Activated naive CD8-positive, alpha-beta T cell (primary cell): ENCODE data around the gene GNG10.
"Not testable (repeated sequence)": the region's sequence is repeated elsewhere in the genome, so short reads cannot be mapped to it uniquely, and the experiment has no call there.

ENCODE experiments used
- H3K27ac Mint-ChIP-seq: one replicate; pipeline ENCODE4 v1.8.0; 2021; ENCODE audit warnings: mixed read lengths
- H3K27me3 Mint-ChIP-seq: one replicate; pipeline ENCODE4 v1.8.0; 2021; ENCODE audit warnings: mixed read lengths
- H3K36me3 Mint-ChIP-seq: one replicate; pipeline ENCODE4 v1.8.0; 2021; ENCODE audit warnings: mixed read lengths
- H3K4me1 Mint-ChIP-seq: one replicate; pipeline ENCODE4 v1.8.0; 2021; ENCODE audit warnings: low read depth, mixed read lengths
- H3K4me3 Mint-ChIP-seq: one replicate; pipeline ENCODE4 v1.8.0; 2021; ENCODE audit warnings: mild to moderate bottlenecking, mixed read lengths
- H3K9me3 Mint-ChIP-seq: one replicate; pipeline ENCODE4 v1.8.0; 2021; ENCODE audit warnings: low read depth, mixed read lengths

Gene GNG10

DNA sequence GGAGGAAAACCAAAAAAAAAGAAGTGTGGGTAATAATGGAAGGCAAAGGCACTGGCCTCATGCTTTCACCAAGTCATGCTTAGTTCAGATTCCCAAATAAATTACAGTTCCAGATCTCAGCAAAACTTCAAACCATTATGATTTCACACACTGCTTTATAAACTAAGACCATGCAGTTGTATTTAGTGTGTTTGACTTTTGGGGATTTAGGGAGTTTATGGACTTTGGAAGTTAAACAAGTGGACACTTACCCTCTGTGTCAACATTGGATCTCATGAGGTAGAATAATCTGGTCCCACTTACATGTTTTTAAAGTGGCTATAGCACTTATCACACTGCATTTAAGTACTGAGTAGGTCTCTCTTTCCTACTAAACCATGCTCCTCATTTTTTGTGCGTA lies 26.5 kb upstream of the GNG10 start:
- H3K36me3 Mint-ChIP-seq: peaks cover 3% of the 10 kb centered on the region
- H3K4me1 Mint-ChIP-seq: peaks cover 47% of the 10 kb centered on the region
- no peak overlapping the region for H3K27ac Mint-ChIP-seq
- no peak overlapping the region for H3K4me3 Mint-ChIP-seq
- H3K27me3 Mint-ChIP-seq: no peaks in the 10 kb centered on the region
- H3K9me3 Mint-ChIP-seq: no peaks in the 10 kb centered on the region

DNA sequence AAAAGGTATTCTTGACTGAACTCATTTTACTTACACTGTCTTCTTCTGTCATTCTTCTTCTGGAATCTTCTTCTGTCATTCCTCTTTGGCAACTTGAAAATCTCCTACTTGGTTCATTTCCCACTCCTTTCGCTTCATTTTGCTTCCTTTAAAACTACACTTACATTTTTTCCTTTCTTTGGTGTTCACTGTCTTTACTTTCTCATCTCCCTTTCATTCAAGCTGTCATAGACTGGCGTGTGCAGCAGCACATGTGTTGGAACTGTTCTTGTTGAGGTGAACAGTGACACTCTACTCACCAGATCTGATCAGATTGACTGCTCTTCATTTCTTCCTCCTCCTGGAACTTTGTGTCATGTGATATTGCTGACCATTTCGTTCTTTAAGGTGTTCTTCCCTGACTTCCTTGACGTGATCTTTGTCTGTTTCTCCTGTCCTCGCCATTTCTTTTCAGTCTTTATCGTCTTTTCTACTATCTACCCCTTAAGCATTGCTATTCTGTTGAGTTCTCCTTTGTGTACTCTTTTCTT lies 23.9 kb upstream of the GNG10 start:
- Mint-ChIP-seq H3K36me3 (peaks cover 3% of the 10 kb centered on the region), H3K9me3 (no peaks in the 10 kb centered on the region), H3K4me1 (peaks cover 34% of the 10 kb centered on the region)

DNA sequence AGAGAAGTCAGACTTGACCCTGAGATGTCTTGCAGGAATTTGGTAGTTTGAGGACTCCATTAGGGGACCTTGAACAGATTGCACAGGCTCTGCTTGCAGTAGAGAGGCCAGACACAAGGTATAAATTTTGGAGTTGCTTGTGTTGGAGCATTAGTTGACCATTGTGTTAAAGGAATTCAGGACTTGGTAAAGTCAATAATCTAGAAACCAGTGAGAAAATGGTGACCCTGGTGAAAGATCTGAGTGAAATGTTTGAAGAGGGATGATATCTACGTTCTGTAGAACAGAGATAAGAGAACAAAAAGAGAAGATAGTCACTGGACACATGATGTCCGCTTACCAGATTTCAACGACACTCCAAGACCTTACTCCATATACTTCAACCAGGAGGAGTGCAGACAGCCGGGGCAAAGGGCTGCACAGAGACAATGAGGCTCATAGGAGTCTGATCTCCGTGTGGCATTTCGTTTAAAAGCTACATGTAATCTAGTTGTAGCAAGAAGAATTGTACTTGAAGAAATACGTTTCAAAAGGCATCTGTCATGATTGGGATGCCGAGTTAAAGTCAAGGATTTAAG lies 17.1 kb upstream of the GNG10 start:
- no peak overlapping the region for H3K27ac Mint-ChIP-seq

More for the DNA sequence above, 23.9 kb upstream of the GNG10 start:
- H3K4me3 Mint-ChIP-seq: no peak overlapping the region
- no peak overlapping the region for H3K27ac Mint-ChIP-seq
- no peaks in the 10 kb centered on the region for H3K27me3 Mint-ChIP-seq

DNA sequence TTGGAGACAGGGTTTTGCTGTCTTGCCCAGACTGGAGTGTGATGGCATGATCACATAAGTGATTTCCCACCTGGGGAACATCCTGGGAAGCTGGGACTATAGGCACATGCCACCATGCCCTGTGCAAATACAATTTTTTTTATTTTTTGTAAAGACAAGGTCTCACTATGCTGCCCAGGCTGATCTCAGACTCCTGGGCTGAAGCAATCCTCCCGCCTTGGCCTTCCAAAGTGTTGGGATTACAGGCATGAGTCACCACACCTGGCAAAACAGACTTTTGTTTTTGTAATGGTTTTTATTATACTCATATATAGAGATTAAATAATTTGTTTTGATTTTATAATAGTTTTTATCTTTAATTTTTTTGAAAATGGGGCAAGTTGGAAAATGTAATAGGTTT lies 15.6 kb upstream of the GNG10 start:
- no peaks in the 10 kb centered on the region for H3K4me1 Mint-ChIP-seq
- H3K9me3 Mint-ChIP-seq: no peaks in the 10 kb centered on the region
- no peaks in the 10 kb centered on the region for H3K27me3 Mint-ChIP-seq
- peaks cover 13% of the 10 kb centered on the region for H3K36me3 Mint-ChIP-seq
- no peak overlapping the region for H3K27ac Mint-ChIP-seq
- H3K4me3 Mint-ChIP-seq: no peak overlapping the region

More for the DNA sequence above, 17.1 kb upstream of the GNG10 start:
- Mint-ChIP-seq H3K9me3 (no peaks in the 10 kb centered on the region), H3K27me3 (no peaks in the 10 kb centered on the region), H3K4me3 (no peak overlapping the region), H3K4me1 (no peaks in the 10 kb centered on the region), H3K36me3 (peaks cover 7% of the 10 kb centered on the region)

DNA sequence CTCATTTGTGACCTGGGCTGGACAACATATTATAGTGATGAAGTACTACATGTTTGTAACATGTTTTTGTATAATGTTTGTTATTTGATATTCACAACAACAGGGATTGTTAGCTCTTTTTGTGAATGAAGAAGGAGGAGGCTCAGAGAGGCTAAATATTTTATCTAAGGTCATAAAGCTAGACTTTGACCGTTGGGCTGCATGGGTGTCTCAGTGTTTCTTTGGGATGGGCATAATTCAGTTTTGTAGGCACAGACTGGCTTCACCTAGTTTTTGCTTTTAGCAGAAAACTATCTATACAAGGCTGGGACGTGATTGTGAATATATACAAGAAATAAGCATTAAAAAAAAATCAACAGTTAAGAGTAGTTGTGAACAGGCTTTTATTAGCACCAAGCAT lies 15.0 kb upstream of the GNG10 start:
- Mint-ChIP-seq H3K4me3 (no peak overlapping the region), H3K9me3 (no peaks in the 10 kb centered on the region), H3K27me3 (no peaks in the 10 kb centered on the region), H3K27ac (no peak overlapping the region), H3K36me3 (peaks cover 13% of the 10 kb centered on the region), H3K4me1 (no peaks in the 10 kb centered on the region)

DNA sequence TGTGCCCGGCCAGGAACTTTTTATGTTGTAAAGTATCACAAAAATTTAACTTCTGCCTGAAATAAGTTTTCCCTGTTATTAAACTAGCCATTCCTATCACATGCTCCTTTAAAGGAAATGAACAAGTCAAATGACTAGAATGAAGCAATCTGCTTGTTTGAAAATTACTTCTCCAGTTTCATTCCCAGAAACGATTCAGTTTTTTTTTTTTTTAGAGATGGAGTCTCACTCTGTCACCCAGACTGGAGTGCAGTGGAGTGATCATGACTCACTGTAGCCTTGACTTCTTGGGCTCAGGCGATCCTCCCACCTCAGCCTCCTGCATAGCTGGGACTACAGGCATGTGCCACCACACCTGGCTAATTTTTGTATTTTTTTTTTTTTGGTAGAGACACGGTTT lies 13.3 kb upstream of the GNG10 start:
- Mint-ChIP-seq H3K27me3 (no peaks in the 10 kb centered on the region), H3K36me3 (peaks cover 14% of the 10 kb centered on the region), H3K9me3 (no peaks in the 10 kb centered on the region), H3K4me3 (no peak overlapping the region), H3K27ac (no peak overlapping the region), H3K4me1 (no peaks in the 10 kb centered on the region)

DNA sequence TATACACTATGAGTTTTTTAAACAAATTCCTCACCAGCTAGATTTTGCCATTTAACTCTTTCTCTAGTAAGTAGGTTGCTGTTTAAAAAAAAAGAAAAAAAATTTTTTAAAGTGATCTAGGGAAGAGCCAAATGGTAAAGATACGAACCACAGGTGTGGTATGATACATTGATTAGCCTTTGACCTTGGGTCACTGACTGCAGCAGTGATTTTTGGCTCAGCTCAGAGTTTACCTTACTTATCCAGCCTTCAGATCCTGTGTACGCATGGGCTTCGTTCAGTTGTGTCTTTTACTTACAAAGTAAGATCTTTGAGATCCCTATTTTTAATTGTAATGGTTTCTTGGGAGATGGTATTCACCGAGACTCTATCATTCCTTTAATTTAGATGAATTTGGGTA lies 12.4 kb upstream of the GNG10 start:
- Mint-ChIP-seq H3K27me3 (no peaks in the 10 kb centered on the region), H3K27ac (no peak overlapping the region), H3K36me3 (peaks cover 14% of the 10 kb centered on the region), H3K4me1 (no peaks in the 10 kb centered on the region), H3K4me3 (no peak overlapping the region), H3K9me3 (no peaks in the 10 kb centered on the region)

DNA sequence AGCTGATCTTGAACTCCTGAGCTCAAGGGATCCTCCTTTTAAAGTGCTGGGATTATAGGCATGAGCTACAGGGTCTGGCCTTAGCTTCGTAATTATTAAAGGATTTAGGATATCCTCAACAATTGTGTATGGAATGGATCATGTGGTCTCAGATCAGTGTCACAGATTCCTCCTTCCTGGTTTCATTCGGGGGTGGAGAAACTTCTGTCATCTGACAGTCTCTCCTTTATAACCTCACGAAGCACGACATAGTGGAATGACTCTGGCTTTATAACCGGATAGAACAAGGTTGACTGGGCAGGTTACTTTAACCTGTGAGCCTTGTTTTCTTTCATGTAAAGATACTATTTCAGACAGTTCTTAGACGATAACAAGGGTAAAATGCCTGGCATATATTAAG lies 4.4 kb upstream of the GNG10 start:
- Mint-ChIP-seq H3K4me1 (peaks cover 7% of the 10 kb centered on the region), H3K9me3 (no peaks in the 10 kb centered on the region), H3K27ac (no peak overlapping the region), H3K36me3 (peaks cover 7% of the 10 kb centered on the region), H3K27me3 (no peaks in the 10 kb centered on the region), H3K4me3 (no peak overlapping the region)

DNA sequence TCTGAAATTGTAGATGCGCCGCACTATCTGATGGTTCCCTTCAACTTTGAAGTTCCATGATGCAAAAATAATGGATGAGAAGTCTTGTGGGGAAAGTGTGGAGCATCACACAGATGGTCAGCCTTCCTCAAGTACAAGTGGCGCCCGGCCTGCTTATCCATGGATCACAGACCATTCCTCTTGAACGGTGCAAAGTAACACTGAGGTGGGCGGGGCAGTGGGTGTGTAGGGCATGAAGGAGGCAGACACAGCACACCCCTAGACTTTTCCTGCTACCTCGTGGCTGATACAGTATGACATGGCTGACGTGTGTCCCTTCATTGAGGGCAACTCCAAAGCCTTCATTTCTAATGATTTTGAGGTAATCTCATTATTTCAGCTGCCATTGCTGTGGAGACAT lies 2.5 kb upstream of the GNG10 start:
- H3K27me3 Mint-ChIP-seq: no peaks in the 10 kb centered on the region
- no peak overlapping the region for H3K27ac Mint-ChIP-seq
- H3K9me3 Mint-ChIP-seq: no peaks in the 10 kb centered on the region
- peaks cover 4% of the 10 kb centered on the region for H3K36me3 Mint-ChIP-seq
- no peak overlapping the region for H3K4me3 Mint-ChIP-seq
- H3K4me1 Mint-ChIP-seq: peaks cover 22% of the 10 kb centered on the region

DNA sequence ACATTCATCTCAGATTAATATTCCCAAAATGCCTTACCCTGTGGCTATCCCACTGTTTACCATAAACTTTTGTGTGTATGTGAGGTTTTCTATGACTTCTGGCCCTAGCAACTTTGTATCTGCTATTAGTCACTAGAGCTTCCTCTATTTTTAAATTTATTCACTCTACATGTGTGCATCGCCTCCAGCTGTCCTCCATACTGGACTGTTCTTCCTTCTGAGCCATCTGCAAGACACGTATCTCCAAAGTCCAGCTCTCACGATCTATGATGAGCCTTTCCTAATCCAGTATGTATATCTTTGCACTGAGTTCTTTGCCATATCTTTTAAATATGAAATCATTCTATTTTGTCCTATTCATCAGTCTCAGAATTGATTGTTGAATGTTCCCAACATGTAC lies 1.7 kb upstream of the GNG10 start:
- H3K9me3 Mint-ChIP-seq: no peaks in the 10 kb centered on the region
- H3K27ac Mint-ChIP-seq: no peak overlapping the region
- peaks cover 24% of the 10 kb centered on the region for H3K4me1 Mint-ChIP-seq
- no peak overlapping the region for H3K4me3 Mint-ChIP-seq
- H3K27me3 Mint-ChIP-seq: no peaks in the 10 kb centered on the region
- peaks cover 4% of the 10 kb centered on the region for H3K36me3 Mint-ChIP-seq

DNA sequence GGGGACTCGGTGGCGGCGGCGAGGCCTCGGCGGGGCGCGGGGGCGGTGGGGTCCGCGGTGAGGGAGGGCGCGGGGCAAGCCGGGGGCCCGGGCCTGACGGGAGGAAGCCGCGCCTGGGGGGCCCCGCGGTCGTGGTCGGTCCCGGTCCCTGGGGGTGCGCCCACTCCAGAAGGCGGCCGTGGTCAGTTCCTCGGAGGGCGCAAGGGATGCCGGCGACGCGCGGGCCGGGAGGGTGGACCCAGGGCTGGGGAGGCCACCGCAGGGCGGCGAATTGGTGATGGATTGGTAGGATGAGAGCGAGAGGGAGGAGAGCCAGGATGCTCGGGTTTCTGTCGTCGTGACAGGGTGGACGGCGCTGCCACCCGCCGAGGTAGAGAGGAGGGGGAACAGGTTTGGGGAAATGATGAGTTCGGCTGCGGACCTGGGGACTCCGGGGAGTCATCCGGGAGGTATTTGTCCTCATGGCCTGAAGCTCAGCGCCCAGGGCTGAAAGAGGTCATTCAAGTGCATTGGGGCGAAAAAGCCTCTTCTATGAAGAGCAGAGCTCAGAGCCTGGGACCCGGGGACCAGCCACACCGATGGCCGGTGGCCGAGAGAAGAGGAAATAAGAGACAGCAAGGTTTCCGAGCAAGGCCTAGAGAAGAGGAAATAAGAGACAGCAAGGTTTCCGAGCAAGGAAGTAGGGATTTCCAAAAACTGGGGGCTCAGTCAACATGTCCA lies 557 bp downstream of the GNG10 start:
- H3K27ac Mint-ChIP-seq: peak overlapping the region; percentile 90
- H3K27me3 Mint-ChIP-seq: no peaks in the 10 kb centered on the region
- H3K4me1 Mint-ChIP-seq: peaks cover 31% of the 10 kb centered on the region
- peak overlapping the region; percentile 95 for H3K4me3 Mint-ChIP-seq
- H3K9me3 Mint-ChIP-seq: no peaks in the 10 kb centered on the region
- H3K36me3 Mint-ChIP-seq: peaks cover 2% of the 10 kb centered on the region

DNA sequence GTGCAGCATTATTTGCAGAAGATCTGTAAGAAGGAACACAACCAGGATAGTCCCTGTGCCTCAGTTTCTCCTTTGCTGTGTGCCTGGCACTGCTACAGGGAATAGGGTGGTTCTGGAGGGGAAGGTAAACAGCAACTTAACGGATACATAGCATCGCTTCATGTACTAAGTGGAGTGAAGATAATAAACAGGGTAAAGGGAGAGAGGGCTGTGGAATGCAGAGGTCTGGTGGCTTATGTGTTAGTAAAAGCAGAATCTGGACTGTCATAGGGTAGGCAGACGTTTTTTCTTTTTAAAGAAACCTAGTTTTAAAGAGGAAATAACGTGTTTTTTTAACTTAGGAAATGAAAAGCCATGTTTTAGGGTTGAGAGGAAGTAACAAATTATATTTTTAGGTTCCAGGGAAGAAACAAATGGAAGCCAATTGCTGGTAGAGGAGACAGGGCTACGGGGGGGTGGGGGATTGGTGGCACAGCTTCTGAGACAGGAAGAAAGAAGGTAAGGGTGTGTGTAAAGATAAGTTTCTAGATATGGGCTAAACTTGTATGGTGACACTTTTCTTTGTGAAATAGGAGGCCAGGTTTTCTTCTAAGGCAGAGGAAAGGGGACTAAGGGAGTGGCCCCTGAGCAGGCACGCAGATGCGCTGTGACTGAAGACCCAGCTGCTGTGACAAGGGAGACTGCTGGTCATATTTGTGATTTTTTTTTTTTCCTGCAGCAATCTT lies 1.3 kb downstream of the GNG10 start:
- peak overlapping the region; percentile 95 for H3K4me3 Mint-ChIP-seq
- H3K4me1 Mint-ChIP-seq: peaks cover 33% of the 10 kb centered on the region
- H3K36me3 Mint-ChIP-seq: peaks cover 4% of the 10 kb centered on the region
- H3K9me3 Mint-ChIP-seq: no peaks in the 10 kb centered on the region
- no peaks in the 10 kb centered on the region for H3K27me3 Mint-ChIP-seq
- H3K27ac Mint-ChIP-seq: peak overlapping the region; percentile 90

DNA sequence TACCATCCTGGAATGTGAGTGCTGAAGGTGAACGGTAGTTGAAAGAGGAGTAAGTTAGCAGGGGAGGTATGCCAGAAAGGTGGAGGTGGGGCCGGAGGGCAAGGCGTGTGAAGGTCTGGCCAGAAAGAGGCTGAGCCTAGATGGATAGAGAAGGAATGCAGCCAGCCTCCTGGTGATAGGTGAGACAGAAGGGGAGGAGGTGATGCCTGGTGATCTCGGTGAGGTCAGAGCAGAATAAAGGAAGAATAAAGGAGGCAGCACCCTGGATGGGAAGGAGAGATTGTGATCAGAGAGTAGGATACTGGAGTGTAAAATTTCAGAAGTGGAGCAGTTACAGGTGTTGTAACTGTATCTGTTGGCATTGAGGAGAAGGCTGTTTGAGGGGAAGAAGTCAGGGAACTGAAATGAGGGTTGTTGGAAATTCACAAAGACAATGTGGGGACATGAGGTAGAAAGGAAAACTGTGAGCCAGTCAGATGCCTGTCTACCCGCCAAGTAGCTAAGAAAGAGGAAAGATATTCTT lies 2.0 kb downstream of the GNG10 start:
- peak overlapping the region; percentile 90 for H3K27ac Mint-ChIP-seq
- H3K4me1 Mint-ChIP-seq: peaks cover 33% of the 10 kb centered on the region
- no peaks in the 10 kb centered on the region for H3K27me3 Mint-ChIP-seq
- peaks cover 4% of the 10 kb centered on the region for H3K36me3 Mint-ChIP-seq
- no peaks in the 10 kb centered on the region for H3K9me3 Mint-ChIP-seq
- peak overlapping the region; percentile 95 for H3K4me3 Mint-ChIP-seq

DNA sequence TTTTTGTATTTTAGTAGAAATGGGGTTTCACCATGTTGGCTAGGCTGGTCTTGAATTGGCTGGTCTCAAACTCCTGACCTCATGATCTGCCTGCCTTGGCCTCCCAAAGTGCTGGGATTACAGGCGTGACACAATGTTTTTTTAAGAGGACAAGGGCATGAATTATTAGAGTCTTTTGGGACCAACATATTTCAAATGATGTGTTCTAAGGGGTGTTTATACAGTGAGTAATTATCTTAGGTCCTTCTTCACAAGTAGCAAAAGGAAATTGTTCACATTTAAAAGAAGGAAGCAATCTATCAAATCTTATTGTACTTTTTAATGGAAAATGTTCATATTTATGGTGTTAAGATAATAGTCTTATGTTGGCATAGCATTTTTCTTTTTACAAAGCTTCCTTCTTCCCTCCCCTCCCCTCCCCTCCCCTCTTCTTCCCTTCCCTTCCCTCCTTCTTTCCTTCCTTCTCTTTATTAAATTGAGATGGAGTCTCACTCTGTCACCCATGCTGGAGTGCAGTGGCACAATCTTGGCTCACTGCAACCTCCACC lies 6.7 kb downstream of the GNG10 start:
- H3K27me3 Mint-ChIP-seq: no peaks in the 10 kb centered on the region
- no peak overlapping the region for H3K27ac Mint-ChIP-seq
- peaks cover 6% of the 10 kb centered on the region for H3K36me3 Mint-ChIP-seq
- peaks cover 17% of the 10 kb centered on the region for H3K4me1 Mint-ChIP-seq
- H3K9me3 Mint-ChIP-seq: no peaks in the 10 kb centered on the region
- no peak overlapping the region for H3K4me3 Mint-ChIP-seq

DNA sequence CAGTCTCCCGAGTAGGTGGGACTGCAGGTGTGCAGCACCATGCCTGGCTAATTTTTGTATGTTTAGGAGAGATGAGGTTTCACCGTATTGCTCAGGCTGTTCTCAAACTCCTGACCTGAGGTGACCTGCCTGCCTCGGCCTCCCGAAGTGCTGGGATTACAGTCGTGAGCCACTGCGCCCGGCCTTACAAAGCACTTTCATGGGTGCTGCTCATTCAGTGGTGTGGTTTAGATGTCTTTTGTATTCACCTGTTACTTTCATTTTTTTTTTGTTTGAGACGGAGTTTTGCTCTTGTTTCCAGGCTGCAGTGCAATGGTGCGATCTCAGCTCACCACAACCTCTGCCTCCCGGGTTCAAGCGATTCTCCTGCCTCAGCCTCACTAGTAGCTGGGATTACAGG lies 7.2 kb downstream of the GNG10 start:
- H3K9me3 Mint-ChIP-seq, H3K27me3 Mint-ChIP-seq, H3K36me3 Mint-ChIP-seq, H3K27ac Mint-ChIP-seq, H3K4me3 Mint-ChIP-seq: not testable (repeated sequence)
- H3K4me1 Mint-ChIP-seq: peaks cover 12% of the 10 kb centered on the region
